Heart right ventricle (tissue), 16 donors: ENCODE data around the gene SLC25A27. TPM values are rescaled to one million over a fixed set of nuclear protein-coding genes. Genes with fewer than 3 reads are reported as not detected.

Experiments
- ATAC-seq, 8 donors: fragments of 200-7000 bp; cut with Tn5 transposase; one replicate each; pipeline ENCODE4 v1.9.1; 2020; ENCODE audit warnings: mild to moderate bottlenecking in 8 of 8, moderate library complexity in 8 of 8, moderate number of reproducible peaks in 1 of 8
- DNase-seq, 2 donors: peaks; one replicate each; pipeline ENCODE4 v3.0.0-alpha.2; 2020
- H3K27ac ChIP-seq, 10 donors: fragments of 200-600 bp; sonication (generic) in 2 of 10; one replicate each; pipeline versions ENCODE4 v1.5.0 to v1.8.0; 2020 to 2022; ENCODE audit warnings: mild to moderate bottlenecking in 3 of 10
- H3K27me3 ChIP-seq, 7 donors: fragments of 200-600 bp; one replicate each; pipeline ENCODE4 v1.8.0; 2021 to 2022; ENCODE audit warnings: mild to moderate bottlenecking in 2 of 7
- H3K36me3 ChIP-seq, 9 donors: fragments of 200-600 bp; sonication (generic) in 1 of 9; one replicate each; pipeline versions ENCODE4 v1.5.0 to v1.8.0; 2020 to 2022; ENCODE audit warnings: mild to moderate bottlenecking in 2 of 9
- H3K4me1 ChIP-seq, 9 donors: fragments of 200-600 bp; sonication (generic) in 1 of 9; one replicate each; pipeline versions ENCODE4 v1.5.0 to v1.8.0; 2020 to 2022; ENCODE audit warnings: mild to moderate bottlenecking in 4 of 9
- H3K4me3 ChIP-seq, 10 donors: fragments of 200-600 bp; sonication (generic) in 2 of 10; one replicate each; pipeline versions ENCODE4 v1.5.0 to v1.8.0; 2020 to 2022; ENCODE audit warnings: mild to moderate bottlenecking in 7 of 10, moderate library complexity in 2 of 10
- H3K9me3 ChIP-seq, 11 donors: fragments of 200-600 bp in 10 of 11; sonication (generic) in 2 of 11; one replicate each; pipeline versions ENCODE4 v1.5.0 to v1.8.0; 2013 to 2022; ENCODE audit warnings: mild to moderate bottlenecking in 2 of 11, control low read depth in 1 of 11, moderate library complexity in 1 of 11
- WGBS, 2 donors: extraction: QIAGEN DNeasy Blood & Tissue Kit; methylation state at CpG; one replicate each; pipeline ENCODE4 v1.1.7; 2013; ENCODE audit warnings: inconsistent platforms in 1 of 2; 5-methylcytosine and 5-hydroxymethylcytosine counted together
- intact Hi-C, 10 donors: fragments of 100-400 bp; cut with DNase I; formaldehyde crosslinking; loops; one replicate each; pipeline versions ENCODE4 v1.11.1 to v1.14.2; 2022
- polyA plus RNA-seq, 2 donors: library from polyadenylated mRNA; stranded (reverse); fragments of 200-250 nt; gene quantifications; one replicate each; pipeline ENCODE4 v1.2.3, GENCODE V29; 2013
- total RNA-seq, 10 donors: library from RNA; stranded (reverse); fragmentation: NEBNext Ultra II Directional in 3 of 10; extraction: Animal tissue kit (Norgen Biotek cat#: 25700) in 3 of 10; gene quantifications; one replicate each; pipeline versions ENCODE4 v1.2.1 to v1.2.4, GENCODE V29; 2021 to 2023
- TF ChIP-seq, protein P1 (sequence below), 9 donors: fragments of 200-600 bp; sonication (generic) in 2 of 9; IDR thresholded peaks; one replicate each; pipeline versions ENCODE4 v1.5.0 to v1.8.0; 2021 to 2022; ENCODE audit warnings: antibody characterized with exemption in 9 of 9, mild to moderate bottlenecking in 5 of 9, moderate library complexity in 1 of 9
- donor health status: Arrhythmogenic right ventricular cardiomyopathy.
- donor health status: ischemic (EF 13 %, LVEDD 7.1; RV severe dilation, severe dysfunction).
- donor health status: healthy with polysubstance abuse.
- donor health status: DM: no; HTN: yes; CAD: no.
- donor health status: DM: no; HTN: no; CAD: no.
- donor health status: ischemic (EF 25% LVEDD 6.9; RV normal size, moderate dysfunction).
- donor health status: ischemic (EF 25% LVEDD 5.7; RV mildly dilated, moderate dysfunction).
- donor health status: healthy.
- donor health status: DM: yes; HTN: yes; CAD: no.
- donor health status: Ischemic cardiomyopathy.
- donor health status: ischemic (EF 35%, LVEDD 5.7; RV mildly dilated, moderate dysfunction).
- donor health status: nonischemic (EF 11% LVEDD 7.7; RV severe dilation, severe dysfunction).
- donor health status: DM: yes; HTN: yes; CAD: no.
- donor health status: PGD.
- donor health status: ischemic (EF 29% LVEDD 5.4; RV normal size, mild dysfunction).
- donor health status: nonischemic (EF 23%, LVEDD 6.1; RV moderate dilation, normal function).

Gene SLC25A27
- total and polyA plus RNA-seq, 12 donors = 5.8 to 82.7 (median 13.9) TPM

DNA sequence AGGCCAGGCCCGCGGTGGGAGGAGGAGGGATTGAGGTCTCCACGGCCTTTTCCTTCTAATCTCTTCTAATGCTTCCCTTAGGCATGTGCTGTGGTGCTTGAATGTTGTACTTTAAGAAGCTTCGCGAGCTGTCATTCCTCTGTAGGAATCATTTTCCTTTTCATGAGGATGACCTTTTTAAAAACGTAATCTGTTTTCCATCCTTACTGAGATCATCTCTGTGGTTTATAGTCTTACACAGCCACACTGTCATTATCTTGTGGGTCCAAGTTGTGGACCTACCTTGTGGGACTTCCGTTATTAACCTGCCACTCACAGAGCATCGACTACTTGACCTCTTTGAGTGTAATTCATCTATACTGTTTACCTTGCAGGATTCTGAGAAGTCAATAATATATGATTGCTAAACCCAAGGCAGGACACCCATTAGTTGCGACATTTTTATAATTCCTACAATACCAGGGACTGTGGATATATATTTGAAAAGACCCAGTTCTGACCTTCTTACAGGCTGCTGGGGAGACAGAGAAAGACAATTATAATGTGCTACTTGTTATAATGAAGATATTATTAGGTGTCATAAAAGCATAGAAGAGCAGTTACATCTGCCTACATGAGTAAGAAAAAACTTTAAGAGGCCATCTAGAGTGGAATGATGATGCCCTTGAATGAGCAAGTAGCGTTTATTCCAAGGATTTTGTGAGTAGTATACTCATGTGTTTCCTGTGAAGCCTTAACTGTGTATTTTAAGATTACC is 842 bp downstream of the SLC25A27 start:
- Histone ChIP-seq H3K4me3 (peak overlapping the region; percentile 65 to 99 (median 88)), H3K27ac (peak overlapping the region; percentile 78 to 94 (median 88)), H3K4me1 (peaks cover 0 to 24% (median 12%) of the 10 kb centered on the region in 9 donors), H3K27me3 (peaks cover 0 to 36% (median 0%) of the 10 kb centered on the region in 7 donors), H3K36me3 (peaks cover 0 to 27% (median 0%) of the 10 kb centered on the region in 9 donors), H3K9me3 (no peaks in the 10 kb centered on the region)
- 19 to 22% methylated on average over 10 of the region's 10 CpGs for WGBS, 2 donors
- no peak for DNase-seq
- TF ChIP-seq, protein P1, sequence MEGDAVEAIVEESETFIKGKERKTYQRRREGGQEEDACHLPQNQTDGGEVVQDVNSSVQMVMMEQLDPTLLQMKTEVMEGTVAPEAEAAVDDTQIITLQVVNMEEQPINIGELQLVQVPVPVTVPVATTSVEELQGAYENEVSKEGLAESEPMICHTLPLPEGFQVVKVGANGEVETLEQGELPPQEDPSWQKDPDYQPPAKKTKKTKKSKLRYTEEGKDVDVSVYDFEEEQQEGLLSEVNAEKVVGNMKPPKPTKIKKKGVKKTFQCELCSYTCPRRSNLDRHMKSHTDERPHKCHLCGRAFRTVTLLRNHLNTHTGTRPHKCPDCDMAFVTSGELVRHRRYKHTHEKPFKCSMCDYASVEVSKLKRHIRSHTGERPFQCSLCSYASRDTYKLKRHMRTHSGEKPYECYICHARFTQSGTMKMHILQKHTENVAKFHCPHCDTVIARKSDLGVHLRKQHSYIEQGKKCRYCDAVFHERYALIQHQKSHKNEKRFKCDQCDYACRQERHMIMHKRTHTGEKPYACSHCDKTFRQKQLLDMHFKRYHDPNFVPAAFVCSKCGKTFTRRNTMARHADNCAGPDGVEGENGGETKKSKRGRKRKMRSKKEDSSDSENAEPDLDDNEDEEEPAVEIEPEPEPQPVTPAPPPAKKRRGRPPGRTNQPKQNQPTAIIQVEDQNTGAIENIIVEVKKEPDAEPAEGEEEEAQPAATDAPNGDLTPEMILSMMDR (IDR thresholded peaks at IDR 0.05) = no peak
- ATAC-seq = peak in 1 of 8 donors; percentile 1
- intact Hi-C loops = no loop called here

DNA sequence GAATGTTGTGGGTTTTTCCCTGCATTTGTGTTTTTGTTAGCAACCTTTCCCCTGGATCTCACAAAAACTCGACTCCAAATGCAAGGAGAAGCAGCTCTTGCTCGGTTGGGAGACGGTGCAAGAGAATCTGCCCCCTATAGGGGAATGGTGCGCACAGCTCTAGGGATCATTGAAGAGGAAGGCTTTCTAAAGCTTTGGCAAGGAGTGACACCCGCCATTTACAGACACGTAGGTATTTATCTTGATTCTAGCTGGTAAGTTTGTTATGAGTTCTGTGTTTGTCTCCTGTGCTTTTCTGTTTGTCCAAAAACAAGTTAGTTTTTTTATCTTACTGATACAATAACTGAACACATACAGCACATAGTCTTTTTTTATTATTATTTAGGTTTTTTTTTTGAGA is 3.0 kb downstream of the SLC25A27 start:
- Histone ChIP-seq H3K27ac (no peak overlapping the region), H3K4me3 (no peak overlapping the region), H3K27me3 (peaks cover 0 to 31% (median 0%) of the 10 kb centered on the region in 7 donors), H3K36me3 (peaks cover 0 to 45% (median 0%) of the 10 kb centered on the region in 9 donors), H3K4me1 (peaks cover 0 to 23% (median 12%) of the 10 kb centered on the region in 9 donors), H3K9me3 (no peaks in the 10 kb centered on the region)
- intact Hi-C loops = no loop called here
- TF ChIP-seq, protein P1 (IDR thresholded peaks at IDR 0.05) = peak in 6 of 9 donors; percentile 7 to 31 (median 18)
- 64 to 73% methylated on average over 6 of the region's 6 CpGs for WGBS, 2 donors
- DNase-seq (no peak), ATAC-seq (no peak)

DNA sequence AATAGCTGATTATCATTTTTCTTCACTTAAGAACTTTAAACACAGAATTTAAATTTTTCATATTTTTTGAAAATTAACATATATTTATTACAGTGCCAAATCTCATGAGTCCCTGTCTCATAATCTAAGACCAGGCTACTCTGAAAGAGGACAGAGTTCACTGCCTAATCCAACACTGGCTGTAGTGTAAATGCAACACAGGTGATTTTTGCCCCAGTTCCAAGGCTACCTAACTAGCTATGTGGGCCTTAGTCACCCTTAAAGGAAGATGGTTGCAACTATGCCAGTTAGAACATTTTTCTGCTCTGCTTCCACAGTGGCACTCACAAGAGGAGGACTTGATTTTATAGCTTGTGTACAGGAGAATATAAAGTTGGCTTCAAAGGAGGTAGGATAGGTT is 4.9 kb downstream of the SLC25A27 start:
- ATAC-seq (no peak), DNase-seq (no peak)
- H3K27me3 ChIP-seq = peaks cover 0 to 18% (median 0%) of the 10 kb centered on the region in 7 donors
- H3K36me3 ChIP-seq = peaks cover 0 to 61% (median 0%) of the 10 kb centered on the region in 9 donors
- intact Hi-C loops = no loop called here
- TF ChIP-seq, protein P1 (IDR thresholded peaks at IDR 0.05) = no peak
- no peak overlapping the region for H3K4me3 ChIP-seq
- no peak overlapping the region for H3K27ac ChIP-seq
- peaks cover 0 to 21% (median 12%) of the 10 kb centered on the region in 9 donors for H3K4me1 ChIP-seq
- no peaks in the 10 kb centered on the region for H3K9me3 ChIP-seq

DNA sequence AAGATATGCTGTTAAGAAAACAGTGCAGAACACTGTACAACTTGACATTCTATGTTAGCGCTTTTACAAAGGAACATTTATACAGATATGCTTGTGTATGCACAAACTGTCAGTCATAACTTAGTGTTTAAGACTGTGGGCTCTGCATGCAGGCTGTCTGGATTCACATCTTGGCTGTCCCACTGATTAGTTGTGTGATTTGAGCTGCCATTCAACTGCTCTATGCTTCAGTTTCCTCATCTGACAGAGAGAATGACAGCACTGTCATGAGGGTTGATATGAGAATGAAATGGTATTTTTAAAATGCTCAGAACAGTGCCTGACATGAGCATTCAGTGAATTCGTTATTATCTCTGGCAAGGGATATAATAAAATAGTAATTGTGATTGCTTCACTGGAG is 8.7 kb downstream of the SLC25A27 start:
- peaks cover 0 to 80% (median 0%) of the 10 kb centered on the region in 9 donors for H3K36me3 ChIP-seq
- H3K9me3 ChIP-seq = no peaks in the 10 kb centered on the region
- no peak overlapping the region for H3K27ac ChIP-seq
- H3K4me3 ChIP-seq = no peak overlapping the region
- peaks cover 0 to 9% (median 0%) of the 10 kb centered on the region in 9 donors for H3K4me1 ChIP-seq
- ATAC-seq (no peak), DNase-seq (no peak)
- TF ChIP-seq, protein P1 (IDR thresholded peaks at IDR 0.05) = no peak
- WGBS, 2 donors = 58 to 65% methylated on average over 2 of the region's 2 CpGs
- H3K27me3 ChIP-seq = no peaks in the 10 kb centered on the region
- intact Hi-C loops = no loop called here
